Gastrocnemius medialis (tissue), 4 donors: ENCODE measurements around the gene COL25A1.

ENCODE experiments used
- CTCF ChIP-seq, 5 experiments: fragments of 450-650 bp in 3 of 5; fragments of 200-600 bp in 2 of 5; sonication (generic) in 2 of 5; IDR thresholded peaks in 4 of 5; conservative IDR thresholded peaks in 1 of 5; 1 replicate in 4 of 5; 2 replicates in 1 of 5; pipeline ENCODE4 v1.5.1; 2016 to 2019; ENCODE audit warnings: antibody characterized with exemption in 5 of 5, mild to moderate bottlenecking in 3 of 5, moderate library complexity in 3 of 5
- POLR2A ChIP-seq, 2 donors: fragments of 450-650 bp; IDR thresholded peaks; one replicate each; pipeline ENCODE4 v1.6.1; 2017; ENCODE audit warnings: antibody characterized with exemption in 2 of 2, mild to moderate bottlenecking in 2 of 2, moderate library complexity in 2 of 2

DNA sequence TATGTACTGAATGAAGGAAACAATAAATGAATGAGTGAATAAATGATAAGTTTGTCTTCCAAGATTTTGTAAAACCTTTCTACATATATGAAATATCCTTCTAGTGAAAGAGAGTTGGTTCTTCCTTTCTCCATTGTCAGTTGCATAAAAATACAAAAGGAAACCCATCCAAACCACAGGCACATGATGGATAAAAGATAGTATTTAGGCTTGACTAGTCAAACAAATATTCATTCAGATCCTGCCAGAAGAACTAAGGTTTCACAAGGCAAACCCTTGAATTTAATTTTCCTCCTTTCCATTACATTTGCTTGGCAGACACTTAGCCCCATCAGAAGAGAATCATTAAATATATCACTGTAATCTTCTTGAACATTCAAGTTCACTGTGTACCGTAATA, 208.4 kb downstream of the COL25A1 start:
- no peak for TF ChIP-seq POLR2A (IDR thresholded peaks at IDR 0.05)
- TF ChIP-seq CTCF (IDR thresholded peaks at IDR 0.05 in 4 of 5, conservative IDR thresholded peaks at IDR 0.05 in 1 of 5), result no peak
